ENCODE results near the gene CBLB.

DNA sequence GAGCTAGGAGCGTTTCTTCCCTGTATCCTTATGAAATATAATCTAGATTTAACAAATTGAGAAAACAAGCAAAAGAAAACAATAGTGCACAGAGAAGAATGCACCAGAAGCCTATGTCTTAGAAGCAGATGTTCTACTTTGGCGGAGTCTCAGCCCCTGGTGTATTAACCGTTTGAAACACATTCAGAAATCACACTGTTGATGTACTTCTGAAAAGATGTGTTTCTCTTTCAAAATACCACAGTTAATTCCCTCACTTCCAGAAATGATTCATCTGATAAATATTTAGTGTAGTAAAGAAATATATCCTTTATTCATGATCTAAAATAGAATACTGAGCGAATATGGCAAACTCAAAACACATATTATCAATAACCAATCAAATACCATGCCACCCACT is 77.7 kb downstream of the CBLB start:
- TF ChIP-seq, protein P1, sequence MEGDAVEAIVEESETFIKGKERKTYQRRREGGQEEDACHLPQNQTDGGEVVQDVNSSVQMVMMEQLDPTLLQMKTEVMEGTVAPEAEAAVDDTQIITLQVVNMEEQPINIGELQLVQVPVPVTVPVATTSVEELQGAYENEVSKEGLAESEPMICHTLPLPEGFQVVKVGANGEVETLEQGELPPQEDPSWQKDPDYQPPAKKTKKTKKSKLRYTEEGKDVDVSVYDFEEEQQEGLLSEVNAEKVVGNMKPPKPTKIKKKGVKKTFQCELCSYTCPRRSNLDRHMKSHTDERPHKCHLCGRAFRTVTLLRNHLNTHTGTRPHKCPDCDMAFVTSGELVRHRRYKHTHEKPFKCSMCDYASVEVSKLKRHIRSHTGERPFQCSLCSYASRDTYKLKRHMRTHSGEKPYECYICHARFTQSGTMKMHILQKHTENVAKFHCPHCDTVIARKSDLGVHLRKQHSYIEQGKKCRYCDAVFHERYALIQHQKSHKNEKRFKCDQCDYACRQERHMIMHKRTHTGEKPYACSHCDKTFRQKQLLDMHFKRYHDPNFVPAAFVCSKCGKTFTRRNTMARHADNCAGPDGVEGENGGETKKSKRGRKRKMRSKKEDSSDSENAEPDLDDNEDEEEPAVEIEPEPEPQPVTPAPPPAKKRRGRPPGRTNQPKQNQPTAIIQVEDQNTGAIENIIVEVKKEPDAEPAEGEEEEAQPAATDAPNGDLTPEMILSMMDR (IDR thresholded peaks at IDR 0.05) = no peak
- TF ChIP-seq POLR2A (IDR thresholded peaks at IDR 0.05) = no peak

All from adrenal gland (tissue), 5 donors.